HG02610 (cell line): ENCODE results near the gene TMEM115.

ENCODE experiments used
- ATAC-seq: cut with Tn5 transposase; IDR thresholded peaks from one replicate; pipeline ENCODE4 v1.9.1; 2021; ENCODE audit warnings: mild to moderate bottlenecking, moderate library complexity; ENCODE audit not compliant: unreplicated experiment

Gene TMEM115

GRCh38 chr3:50358911-50359759, at the start of gene TMEM115:
Gene TMEM115 (minus strand): TSS chr3:50359521. CDS start chr3:50359063, 458 bp downstream.
- peak; percentile 99 for ATAC-seq

- ATAC-seq: no peak
These were observed 49.2 kb upstream of the TMEM115 start for GRCh38 chr3:50408443-50408944.

- ATAC-seq: no peak
These were observed 47.2 kb upstream of the TMEM115 start for GRCh38 chr3:50406487-50406886.

- no peak for ATAC-seq
These were observed 45.9 kb upstream of the TMEM115 start for GRCh38 chr3:50405249-50405648.

- no peak for ATAC-seq
These were observed 42.8 kb upstream of the TMEM115 start for GRCh38 chr3:50401978-50402595.

GRCh38 chr3:50396502-50396901, 37.2 kb upstream of the TMEM115 start:
- no peak for ATAC-seq

GRCh38 chr3:50395070-50395860, 35.9 kb upstream of the TMEM115 start:
- ATAC-seq: no peak

GRCh38 chr3:50393061-50393460, 33.7 kb upstream of the TMEM115 start:
- ATAC-seq: no peak

GRCh38 chr3:50392101-50392715, 32.9 kb upstream of the TMEM115 start:
- ATAC-seq: no peak

GRCh38 chr3:50390508-50391224, 31.3 kb upstream of the TMEM115 start:
- ATAC-seq: no peak

GRCh38 chr3:50389414-50389767, 30.1 kb upstream of the TMEM115 start:
- ATAC-seq: no peak

- ATAC-seq: no peak
These were observed 29.5 kb upstream of the TMEM115 start for GRCh38 chr3:50388720-50389413.

GRCh38 chr3:50388016-50388719, 28.8 kb upstream of the TMEM115 start:
- ATAC-seq: no peak

- no peak for ATAC-seq
These were observed 26.4 kb upstream of the TMEM115 start for GRCh38 chr3:50385754-50386153.

GRCh38 chr3:50383750-50384149, 24.4 kb upstream of the TMEM115 start:
- no peak for ATAC-seq

GRCh38 chr3:50382722-50383121, 23.4 kb upstream of the TMEM115 start:
- no peak for ATAC-seq

- ATAC-seq: no peak
These were observed 22.1 kb upstream of the TMEM115 start for GRCh38 chr3:50381383-50381782.

GRCh38 chr3:50380405-50381085, 21.2 kb upstream of the TMEM115 start:
- no peak for ATAC-seq

GRCh38 chr3:50378757-50379156, 19.4 kb upstream of the TMEM115 start:
- no peak for ATAC-seq
